HG03565 (cell line): ENCODE data around the gene CYP26B1.
"Not testable (repeated sequence)": the region's sequence is repeated elsewhere in the genome, so short reads cannot be mapped to it uniquely, and the experiment has no call there.

Source experiments
- ATAC-seq: cut with Tn5 transposase; IDR thresholded peaks from one replicate; pipeline ENCODE4 v1.9.1; 2021; ENCODE audit warnings: mild to moderate bottlenecking, moderate library complexity; ENCODE audit not compliant: unreplicated experiment

Gene CYP26B1

DNA sequence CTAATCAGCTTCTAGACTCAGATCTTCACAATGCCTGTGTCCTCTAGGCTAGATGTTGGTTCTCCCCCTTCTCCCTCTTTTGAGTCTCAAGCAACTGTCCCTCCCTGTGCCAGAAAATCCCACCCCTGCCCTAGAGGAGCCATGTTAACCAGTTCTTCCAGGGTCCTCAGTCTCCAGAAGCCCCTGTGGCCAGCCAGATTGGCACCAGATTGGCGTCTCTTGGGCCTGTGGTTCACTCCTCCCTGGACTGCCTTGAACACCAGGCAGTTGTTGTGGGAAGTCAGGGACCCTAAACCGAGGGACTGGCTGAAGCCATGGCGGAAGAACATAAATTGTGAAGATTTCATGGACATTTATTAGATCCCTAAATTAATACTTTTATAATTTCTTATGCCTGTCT is 36.6 kb downstream of the CYP26B1 start:
- ATAC-seq: no peak

DNA sequence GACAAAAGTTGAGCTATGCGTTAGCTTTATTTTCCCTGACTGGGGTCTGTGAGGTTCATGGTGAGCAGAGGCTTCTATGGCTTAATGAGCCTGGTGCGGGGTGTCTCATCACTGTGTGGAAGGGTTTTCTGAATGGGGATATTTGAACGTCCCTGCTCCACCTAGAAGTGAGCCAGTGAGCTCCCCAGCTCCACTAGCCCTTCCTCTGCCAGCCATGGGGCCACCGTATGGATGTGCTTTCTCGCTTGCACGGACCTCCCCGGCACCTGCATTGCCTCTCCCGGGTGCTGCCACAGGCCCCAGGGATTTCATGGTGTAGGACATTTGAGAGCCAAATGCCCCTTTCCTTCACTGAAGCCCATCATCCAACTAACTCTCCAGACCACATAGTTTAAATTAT is 37.8 kb downstream of the CYP26B1 start:
- ATAC-seq: no peak

DNA sequence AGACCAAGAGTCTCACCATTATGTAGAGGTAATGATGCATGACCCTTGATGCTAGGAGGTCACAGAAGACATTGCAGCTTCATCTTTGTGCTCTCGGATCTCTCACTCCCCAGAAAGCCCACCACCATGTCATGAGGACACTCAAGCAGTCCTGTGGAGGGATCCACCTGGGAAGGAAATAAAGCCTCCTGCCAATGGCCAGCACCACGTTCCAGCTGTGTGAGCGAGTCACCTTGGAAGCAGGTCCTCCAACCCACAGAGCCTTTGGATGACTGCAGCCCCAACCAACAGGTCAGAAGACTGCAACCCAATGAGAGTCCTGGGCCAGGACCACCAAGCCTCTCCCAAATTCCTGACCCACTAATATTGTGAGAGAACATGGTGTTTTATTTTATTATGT is 38.4 kb downstream of the CYP26B1 start:
- no peak for ATAC-seq

DNA sequence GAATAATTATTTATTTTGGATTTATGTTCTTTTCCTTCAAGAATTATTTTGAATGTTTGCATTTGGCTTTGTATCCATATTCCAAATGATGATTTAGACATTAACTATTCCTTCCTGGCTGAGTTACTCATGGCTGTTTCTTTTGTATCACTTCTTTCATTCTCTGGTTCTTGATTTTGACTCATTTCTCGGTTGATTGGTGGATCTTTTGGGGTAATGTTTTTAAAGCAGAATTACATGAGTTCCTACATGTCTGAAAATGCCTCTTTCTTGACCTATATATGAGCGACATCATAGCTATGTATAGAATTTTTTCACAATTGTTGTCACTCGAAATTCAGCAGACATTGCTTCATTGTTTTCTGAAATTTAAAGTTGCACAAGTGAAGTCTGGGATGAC is 39.5 kb downstream of the CYP26B1 start:
- no peak for ATAC-seq

DNA sequence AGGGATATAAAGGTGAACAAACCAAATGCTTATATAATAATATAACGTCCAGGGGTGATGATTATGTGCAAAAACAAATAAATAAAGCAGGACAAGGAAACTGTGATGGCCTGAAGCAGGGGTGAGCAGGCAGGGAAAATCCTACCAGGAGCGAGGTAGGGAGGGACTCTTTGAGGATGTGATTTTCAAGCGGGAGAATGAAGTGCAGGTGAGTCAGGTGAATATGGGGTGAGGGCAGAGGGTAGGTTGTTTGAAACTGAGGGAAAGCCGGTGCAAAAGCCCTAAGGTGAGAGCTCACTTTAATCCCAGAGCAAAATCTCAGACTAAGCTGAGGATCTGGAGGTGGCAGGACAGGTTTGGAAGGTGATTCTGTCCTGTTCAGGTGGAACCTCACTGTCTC is 40.7 kb downstream of the CYP26B1 start:
- ATAC-seq: no peak

DNA sequence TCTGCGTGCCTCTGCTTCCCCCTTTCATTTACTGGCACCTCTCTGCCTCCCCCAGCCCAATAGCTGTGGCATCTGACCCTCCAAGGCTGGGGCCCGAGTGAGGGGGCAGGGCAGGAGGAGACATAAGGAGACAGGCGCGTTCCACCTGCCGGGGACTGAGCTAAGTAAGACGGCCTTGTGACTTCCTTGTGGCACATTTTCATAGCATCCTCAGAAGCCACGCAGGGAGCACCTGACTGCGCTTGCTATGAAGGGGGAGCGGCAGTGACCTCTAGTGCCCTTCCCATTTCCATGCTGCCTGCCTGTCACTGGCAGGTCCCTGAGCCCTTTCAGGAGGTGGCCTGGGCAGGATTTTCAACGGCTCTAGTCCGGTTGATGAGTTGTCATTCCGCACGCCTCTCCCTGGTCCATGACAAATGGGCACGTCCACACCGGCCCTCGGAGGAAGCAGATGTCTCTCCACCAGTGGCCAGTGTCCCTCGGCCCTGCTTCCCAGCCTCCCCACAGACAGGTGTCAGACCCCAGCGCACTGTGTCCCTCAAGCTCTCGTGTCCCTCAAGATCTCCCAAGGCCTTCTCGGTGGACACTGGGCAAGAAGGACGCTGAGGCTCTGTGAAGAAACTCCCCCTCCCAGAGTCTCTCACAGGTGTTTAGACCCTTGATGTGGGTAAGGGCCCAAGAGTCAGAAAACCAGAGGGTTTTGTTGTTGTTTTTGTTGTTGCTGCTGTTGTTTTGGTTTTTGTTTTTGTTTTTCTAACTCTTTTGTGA is 42.7 kb downstream of the CYP26B1 start:
- ATAC-seq: no peak

DNA sequence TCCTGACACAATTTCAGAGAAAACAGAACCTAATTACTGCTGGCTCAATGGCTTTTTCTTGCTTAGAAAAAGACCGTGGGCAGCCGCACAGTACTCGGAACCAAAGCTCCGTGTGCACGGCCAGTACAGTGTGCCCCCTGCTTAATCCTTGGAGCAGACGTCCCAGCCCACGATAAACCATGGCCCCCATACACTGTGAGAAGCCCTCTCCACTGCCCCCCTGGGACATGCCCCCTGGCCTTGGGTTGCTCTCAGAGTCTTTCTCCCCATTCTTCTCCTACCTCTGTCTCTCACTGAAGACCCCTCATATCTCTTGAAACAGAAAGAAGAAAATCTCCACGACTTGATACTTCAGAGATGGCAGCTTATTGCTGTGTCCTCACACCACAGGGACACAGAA is 44.0 kb downstream of the CYP26B1 start:
- ATAC-seq: no peak

DNA sequence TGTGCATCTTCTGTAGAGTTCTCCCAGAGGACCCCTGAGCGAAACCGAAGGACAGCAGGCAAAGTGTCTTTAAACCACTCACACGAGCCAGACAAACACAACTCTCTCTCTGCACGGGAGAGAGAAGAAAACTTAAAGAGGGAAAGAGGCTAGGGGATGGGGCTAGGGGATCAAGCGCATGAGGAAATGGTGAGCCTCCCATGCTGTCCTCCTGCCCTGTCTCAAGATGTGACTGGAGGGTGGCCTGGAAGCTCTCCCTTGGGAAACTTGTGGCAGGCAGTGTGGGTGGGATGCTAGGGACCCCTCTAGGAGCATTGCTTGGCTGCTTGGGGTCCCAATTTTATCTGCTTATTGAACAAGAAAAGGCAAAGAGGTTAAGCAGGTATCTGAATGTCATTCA is 44.5 kb downstream of the CYP26B1 start:
- ATAC-seq: no peak

DNA sequence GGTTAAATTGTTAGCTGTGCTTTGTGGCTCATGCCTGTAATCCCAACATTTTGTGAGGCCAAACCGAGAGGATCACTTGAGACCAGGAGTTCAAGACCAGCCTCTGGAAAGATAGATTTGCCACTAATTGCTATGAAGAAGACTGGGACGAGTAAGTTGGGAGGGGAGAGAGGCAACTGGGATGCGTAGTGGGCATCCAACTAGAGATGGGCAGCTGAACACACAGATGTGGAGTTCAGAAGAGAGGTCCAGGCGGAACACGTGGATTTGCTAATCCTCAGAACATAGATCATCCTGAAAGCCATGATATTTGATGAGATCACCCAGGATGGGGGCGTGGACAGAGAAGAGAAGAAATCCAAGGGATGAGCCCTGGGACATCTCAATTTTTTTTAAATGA is 48.7 kb downstream of the CYP26B1 start:
- ATAC-seq: no peak

DNA sequence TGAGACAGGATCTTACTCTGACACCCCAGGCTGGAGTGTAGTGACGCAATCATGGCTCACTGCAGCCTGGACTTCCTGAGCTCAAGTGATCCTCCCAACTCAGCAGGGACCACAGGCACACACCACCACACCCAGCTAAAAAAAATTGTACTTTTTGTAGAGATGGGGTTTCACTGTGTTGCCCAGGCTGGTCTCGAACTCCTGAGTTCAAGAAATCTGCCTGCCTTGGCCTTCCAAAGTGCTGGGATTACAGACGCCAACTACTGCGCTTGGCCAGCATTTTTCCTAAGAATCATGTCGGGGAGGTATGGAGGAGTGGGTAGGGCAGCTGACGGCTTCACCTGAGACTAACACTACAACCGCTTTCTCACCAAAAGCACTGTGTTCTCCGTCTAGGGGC is 50.4 kb downstream of the CYP26B1 start:
- ATAC-seq: no peak

DNA sequence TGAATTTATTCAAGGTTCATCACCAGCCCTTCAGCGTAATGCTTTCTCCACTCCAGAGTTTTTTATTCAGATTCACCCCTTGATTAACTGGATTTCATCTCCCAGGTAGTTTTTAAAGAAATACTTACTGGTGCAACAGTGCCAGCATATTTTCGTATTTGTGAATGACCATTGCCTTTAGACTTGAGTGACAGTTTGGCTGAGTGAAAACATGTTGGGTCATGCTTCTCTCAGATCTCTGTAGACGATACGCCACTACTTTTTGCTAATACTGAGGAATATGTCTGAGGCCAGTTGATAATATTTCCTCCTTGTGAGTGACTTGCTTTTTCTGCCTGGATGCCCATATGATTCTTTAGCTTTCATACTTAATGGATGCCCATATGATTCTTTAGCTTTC is 51.5 kb downstream of the CYP26B1 start:
- no peak for ATAC-seq

DNA sequence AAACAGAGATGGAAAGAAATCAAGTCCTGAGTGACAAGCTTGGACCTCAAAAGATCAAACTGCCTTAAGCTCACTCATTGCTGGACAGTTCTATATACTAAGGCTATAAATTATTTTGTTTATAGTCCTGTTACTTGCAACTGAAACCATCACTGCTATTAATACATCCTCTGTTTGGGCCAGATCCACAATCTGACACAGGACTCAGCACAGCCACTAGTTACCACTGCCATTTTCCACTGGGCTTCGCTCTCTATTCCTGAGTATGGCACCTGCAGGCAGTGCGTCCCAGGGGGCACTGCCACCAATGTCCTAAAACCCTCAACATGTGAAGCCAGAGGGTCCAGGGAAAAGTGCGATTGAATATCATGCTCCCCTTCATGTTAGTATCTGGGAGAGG is 52.3 kb downstream of the CYP26B1 start:
- no peak for ATAC-seq

DNA sequence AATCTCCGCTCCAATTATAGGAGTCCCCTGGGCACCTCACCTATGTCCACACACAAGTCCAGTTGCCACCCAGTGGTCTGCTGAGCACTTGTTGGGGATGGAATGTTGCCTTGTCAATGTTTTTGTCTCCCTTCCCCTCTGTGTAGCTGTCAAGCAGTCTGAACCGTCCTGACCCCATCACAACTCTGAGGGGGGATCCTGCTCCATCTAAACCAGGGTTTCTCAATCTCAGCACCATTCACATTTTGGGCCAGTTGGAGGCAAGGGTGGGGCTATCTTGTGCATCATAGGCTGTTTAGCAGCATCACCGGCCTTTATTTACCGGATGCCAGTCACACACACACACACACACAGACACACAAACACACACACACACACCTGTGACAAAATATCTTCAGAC is 53.0 kb downstream of the CYP26B1 start:
- ATAC-seq: no peak

DNA sequence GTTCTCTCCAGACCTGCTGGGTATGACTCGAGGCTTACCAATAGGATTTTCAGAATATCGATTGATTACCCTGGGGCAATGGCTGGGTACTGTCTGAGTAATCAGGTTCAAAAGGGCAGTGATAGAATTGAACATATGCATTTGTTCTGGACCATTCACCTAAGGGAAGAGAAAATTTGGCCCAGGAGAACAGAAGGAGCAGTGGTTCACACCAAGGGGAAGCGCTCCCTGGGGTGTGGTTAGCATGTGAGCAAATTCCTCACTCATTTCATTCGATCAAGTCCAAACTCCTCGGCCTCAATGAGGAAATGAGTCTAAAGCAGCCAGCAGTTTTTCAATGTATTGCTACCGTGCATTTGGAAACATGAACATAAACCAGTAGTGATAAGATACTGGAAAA is 55.6 kb downstream of the CYP26B1 start:
- ATAC-seq: no peak

DNA sequence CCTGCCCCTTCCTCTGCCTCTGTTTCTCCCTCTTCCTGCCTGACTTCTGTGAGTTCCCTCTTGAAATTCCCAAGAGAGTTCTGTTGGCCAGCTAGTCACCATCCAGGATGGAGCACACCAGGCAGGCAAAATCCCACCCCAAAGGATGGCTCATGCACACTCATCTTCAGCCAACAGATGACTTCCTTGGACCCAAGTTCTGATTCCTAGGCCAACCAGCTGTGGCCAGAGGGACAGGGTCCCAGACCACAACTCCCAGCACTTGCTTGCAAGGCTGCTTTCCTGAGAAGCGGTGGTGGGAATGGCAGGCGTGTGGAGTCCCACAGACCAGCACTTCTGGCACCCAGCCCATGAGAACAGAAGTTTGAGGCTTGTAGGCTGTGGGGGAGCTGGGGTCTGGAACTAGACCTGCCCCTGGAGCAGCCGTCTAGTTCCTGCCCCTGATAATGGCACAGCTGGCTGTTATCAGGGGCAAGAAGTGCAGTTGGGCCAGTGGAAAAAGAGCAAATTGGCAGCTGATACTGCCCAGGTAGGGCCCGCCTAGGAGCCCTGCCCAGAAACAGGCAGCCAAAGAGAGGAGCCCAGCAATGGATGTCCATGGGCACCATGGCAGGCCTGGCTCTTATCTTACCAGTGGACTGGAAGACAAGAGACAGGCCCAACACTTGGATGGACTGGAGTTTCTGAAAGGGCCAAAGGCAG is 56.7 kb downstream of the CYP26B1 start:
- no peak for ATAC-seq

DNA sequence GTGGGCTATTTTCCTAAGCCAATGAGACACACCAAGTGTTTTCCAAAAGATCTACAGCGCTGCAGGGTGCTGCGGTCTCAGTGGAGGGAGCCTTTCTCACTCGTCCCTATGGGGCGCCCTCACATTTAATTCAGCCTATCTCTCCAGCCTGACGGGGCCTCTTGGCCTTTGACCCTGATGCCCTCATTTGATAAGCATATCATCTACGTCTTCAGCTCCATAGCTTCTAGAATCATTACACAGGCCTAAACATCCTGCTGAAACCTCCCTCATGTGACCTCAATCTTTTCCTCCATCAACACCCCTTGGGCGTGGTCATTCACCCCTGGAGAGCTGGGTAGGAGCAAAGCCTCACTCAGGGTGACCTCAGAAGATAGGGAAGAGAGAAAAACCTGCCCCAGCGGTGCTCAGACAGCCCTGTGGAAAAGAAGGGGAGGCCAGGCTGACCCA is 57.4 kb downstream of the CYP26B1 start:
- no peak for ATAC-seq

DNA sequence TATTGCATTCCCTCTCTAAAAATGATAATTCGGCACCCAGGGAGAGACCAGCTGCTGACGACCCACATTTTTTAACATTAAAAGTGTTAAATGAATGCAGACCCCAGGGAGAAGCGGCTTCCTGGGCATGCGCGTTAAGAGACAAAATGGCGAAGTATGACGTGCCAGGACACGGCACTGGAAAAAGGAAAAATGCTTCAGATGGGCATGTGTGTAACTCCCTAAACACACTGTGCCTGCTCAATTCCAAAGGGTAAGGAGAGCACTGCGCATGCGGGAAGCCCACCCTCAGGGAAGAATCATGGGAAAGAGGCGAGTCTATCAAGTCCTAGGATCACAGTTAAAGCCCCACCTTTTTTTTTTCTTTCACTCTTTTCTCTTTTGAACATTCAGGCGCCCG is 58.1 kb downstream of the CYP26B1 start:
- no peak for ATAC-seq

DNA sequence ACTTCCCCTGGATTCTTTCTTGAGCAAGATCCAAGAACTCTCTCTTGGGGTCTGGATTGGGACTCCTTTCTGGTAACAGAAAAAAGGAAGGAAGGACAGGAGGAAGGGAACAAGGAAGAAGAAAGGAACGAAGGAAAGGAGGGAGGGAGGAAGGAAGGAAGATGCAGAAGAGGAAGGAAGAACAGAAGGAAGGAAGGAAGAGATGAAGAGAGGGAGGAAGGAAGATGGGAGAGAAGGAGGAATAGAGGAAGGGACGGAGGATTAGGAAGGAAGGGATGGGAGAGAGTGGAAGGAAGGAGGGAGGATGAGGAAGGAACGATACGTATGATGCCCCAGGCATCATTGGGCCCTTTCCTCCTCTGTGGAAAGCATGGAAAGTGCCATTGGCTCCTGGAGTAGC is 58.6 kb downstream of the CYP26B1 start:
- ATAC-seq: no peak

DNA sequence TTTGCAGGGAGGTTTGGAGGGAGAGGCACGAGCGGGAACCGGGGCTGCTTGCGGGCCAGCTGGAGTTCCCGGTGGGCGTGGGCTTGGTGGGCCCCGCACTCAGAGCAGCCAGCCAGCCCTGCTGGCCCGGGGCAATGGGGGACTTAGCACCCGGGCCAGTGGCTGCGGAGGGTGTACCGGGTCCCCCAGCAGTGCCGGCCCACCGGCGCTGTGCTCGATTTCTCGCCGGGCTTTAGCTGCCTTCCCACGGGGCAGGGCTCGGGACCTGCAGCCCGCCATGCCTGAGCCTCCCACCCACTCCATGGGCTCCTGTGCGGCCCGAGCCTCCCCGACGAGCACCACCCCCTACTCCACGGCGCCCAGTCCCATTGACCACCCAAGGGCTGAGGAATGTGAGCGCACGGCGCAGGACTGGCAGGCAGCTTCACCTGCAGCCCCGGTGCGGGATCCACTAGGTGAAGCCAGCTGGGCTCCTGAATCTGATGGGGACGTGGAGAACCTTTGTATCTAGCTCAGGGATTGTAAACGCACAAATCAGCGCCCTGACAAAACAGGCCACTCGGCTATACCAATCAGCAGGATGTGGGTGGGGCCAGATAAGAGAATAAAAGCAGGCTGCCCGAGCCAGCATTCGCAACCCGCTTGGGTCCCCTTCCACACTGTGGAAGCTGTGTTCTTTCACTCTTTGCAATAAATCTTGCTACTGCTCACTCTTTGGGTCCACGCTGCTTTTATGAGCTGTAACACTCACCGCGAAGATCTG is 60.6 kb downstream of the CYP26B1 start:
- ATAC-seq: not testable (repeated sequence)

DNA sequence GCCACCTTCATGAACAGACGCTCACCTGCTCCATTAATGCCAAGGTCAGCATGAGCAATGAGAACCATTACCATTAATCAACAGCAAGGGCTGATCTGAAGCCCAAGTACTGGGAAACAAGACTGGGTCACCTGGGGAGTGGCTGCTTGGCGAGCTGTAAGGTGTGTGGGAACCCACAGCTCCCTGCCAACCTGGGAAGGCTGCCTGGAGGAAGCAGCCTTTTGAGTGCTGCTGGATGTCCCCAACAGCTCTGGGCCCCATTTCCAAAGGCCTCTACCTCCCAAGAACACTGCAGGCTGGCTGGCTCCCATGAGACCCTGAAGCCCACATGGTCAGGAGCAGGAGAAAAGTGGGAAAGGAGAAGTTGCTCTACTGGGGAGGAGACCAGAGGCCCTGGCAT is 62.1 kb downstream of the CYP26B1 start:
- ATAC-seq: no peak

DNA sequence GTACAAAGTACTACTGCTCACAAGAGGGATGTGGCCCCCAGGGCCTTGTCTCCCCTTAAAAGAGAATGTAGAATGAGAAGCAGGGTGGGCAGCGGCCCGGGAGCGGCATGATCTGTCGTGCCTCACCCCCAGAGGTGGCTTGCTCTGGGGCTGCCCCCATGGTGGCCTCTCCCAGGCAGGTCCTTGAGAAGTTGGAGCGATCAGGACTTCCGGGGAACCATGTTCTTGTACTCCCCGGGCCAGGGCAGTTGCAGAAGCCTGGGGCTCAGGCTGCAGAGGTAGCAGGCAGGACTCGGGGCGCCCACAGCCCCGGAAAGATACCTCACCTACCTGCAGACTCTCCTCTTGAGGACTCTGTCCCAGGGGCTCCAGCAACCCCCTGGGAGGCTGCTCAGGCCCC is 62.6 kb downstream of the CYP26B1 start:
- ATAC-seq: no peak

DNA sequence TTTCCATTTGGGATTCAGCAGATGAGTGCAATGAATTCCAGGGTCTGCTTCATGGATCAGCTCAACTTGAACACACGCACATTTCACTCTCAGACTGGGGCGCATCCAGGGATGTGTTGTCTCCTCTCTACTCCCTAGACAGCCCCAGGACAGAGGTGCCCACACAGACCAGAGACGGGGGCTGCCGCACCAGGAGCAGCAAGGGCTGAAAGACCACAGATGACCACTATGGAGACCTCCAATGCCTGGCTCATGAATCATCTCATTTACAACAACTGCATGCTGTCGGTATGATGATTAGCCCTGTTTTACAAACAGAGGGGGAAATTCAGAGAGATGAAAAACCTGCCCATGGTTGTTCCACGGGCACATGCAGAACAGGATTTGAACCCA is 63.1 kb downstream of the CYP26B1 start:
- ATAC-seq: no peak
